T-cell (primary cell): ENCODE measurements around the gene RBBP5. TPM values are rescaled to one million over a fixed set of nuclear protein-coding genes. Genes with fewer than 3 reads are reported as not detected.
"Not testable (repeated sequence)": the region's sequence is repeated elsewhere in the genome, so short reads cannot be mapped to it uniquely, and the experiment has no call there.

Source experiments
- ATAC-seq, 4 experiments: fragments of 200-7000 bp in 3 of 4; fragments of 150-1000 bp in 1 of 4; cut with Tn5 transposase; replicated peaks in 1 of 4; 1 replicate in 3 of 4; 2 replicates in 1 of 4; pipeline ENCODE4 v1.10.0; 2021; ENCODE audit warnings: moderate library complexity in 3 of 4, mild to moderate bottlenecking in 2 of 4, moderate number of reproducible peaks in 1 of 4
- CTCF ChIA-PET, 2 donors: fragments of 300-600 bp; sonication (Branson Sonifier 250); formaldehyde crosslinking; loops; one replicate each; lab custom pipeline; 2022; ENCODE audit warnings: antibody characterized with exemption in 2 of 2; lab: Charles Lee
- POLR2A ChIA-PET, 2 donors: fragments of 300-600 bp; sonication (Branson Sonifier 250); formaldehyde crosslinking; loops; one replicate each; lab custom pipeline; 2022; ENCODE audit warnings: antibody characterized with exemption in 2 of 2; lab: Charles Lee
- DNase-seq, 35 experiments: peaks; one replicate each; pipeline versions ENCODE4 v3.0.0 to v3.0.0-alpha.2; 2013 to 2023
- H3K27ac ChIP-seq: one replicate; pipeline ENCODE4 v1.5.1; 2013; ENCODE audit warnings: low read length
- H3K27me3 ChIP-seq, 2 experiments: replicated peaks in 1 of 2; 1 replicate in 1 of 2; 2 replicates in 1 of 2; pipeline versions ENCODE4 v1.6.1 to v1.7.0; 2013; ENCODE audit warnings: low read length in 1 of 2, mixed read lengths in 1 of 2; ENCODE audit not compliant: control insufficient read depth in 2 of 2, insufficient read depth in 2 of 2; ENCODE audit errors: extremely low read depth in 1 of 2
- H3K36me3 ChIP-seq, 2 donors: 1 replicate in 1 of 2; 2 replicates in 1 of 2; pipeline versions ENCODE4 v1.6.1 to v1.7.0; 2013; ENCODE audit warnings: low read length in 1 of 2; ENCODE audit not compliant: control insufficient read depth in 2 of 2, insufficient read depth in 1 of 2; ENCODE audit errors: extremely low read depth in 1 of 2
- H3K4me1 ChIP-seq, 2 experiments: 1 replicate in 1 of 2; 2 replicates in 1 of 2; pipeline versions ENCODE4 v1.6.1 to v1.7.0; 2013; ENCODE audit warnings: low read length in 2 of 2, mixed read lengths in 1 of 2; ENCODE audit not compliant: insufficient read depth in 2 of 2, control insufficient read depth in 1 of 2; ENCODE audit errors: extremely low read depth in 1 of 2
- H3K4me3 ChIP-seq, 2 donors: 1 replicate in 1 of 2; 2 replicates in 1 of 2; pipeline versions ENCODE4 v1.5.1 to v1.7.0; 2013; ENCODE audit warnings: mild to moderate bottlenecking in 2 of 2, low read length in 1 of 2, moderate library complexity in 1 of 2; ENCODE audit not compliant: control insufficient read depth in 1 of 2; ENCODE audit errors: extremely low read depth in 1 of 2
- H3K9me3 ChIP-seq: 2 replicates; pipeline ENCODE4 v1.7.0; 2013
- H3K27ac Mint-ChIP-seq, 2 donors: one replicate each; pipeline ENCODE4 v1.8.0; 2020 to 2021; ENCODE audit warnings: mild to moderate bottlenecking in 2 of 2, mixed read lengths in 2 of 2
- H3K27me3 Mint-ChIP-seq, 2 donors: one replicate each; pipeline ENCODE4 v1.8.0; 2021 to 2022; ENCODE audit warnings: mixed read lengths in 2 of 2
- H3K36me3 Mint-ChIP-seq: one replicate; pipeline ENCODE4 v1.8.0; 2021; ENCODE audit warnings: mixed read lengths
- H3K4me1 Mint-ChIP-seq, 3 donors: one replicate each; pipeline ENCODE4 v1.8.0; 2020 to 2022; ENCODE audit warnings: mixed read lengths in 3 of 3, mild to moderate bottlenecking in 1 of 3
- H3K4me3 Mint-ChIP-seq, 3 donors: one replicate each; pipeline ENCODE4 v1.8.0; 2020 to 2022; ENCODE audit warnings: mild to moderate bottlenecking in 3 of 3, mixed read lengths in 3 of 3, moderate library complexity in 3 of 3
- H3K9me3 Mint-ChIP-seq, 3 donors: one replicate each; pipeline ENCODE4 v1.8.0; 2020 to 2022; ENCODE audit warnings: mixed read lengths in 3 of 3
- WGBS: methylation state at CpG from one replicate; pipeline ENCODE4 v1.1.5; 2013; ENCODE audit warnings: missing lambda C conversion rate; ENCODE audit not compliant: insufficient coverage; 5-methylcytosine and 5-hydroxymethylcytosine counted together
- total RNA-seq, 35 experiments: library from RNA in 6 of 35; stranded (reverse) in 6 of 35; fragments of 120-200 nt in 1 of 35; gene quantifications; one replicate each; pipeline versions ENCODE4 v1.2.1 to v1.2.4 and lab custom pipeline; 2013 to 2026

Gene RBBP5
- total RNA-seq, 5 donors from 2014 or later (not counting 1 experiment from before 2014, with no cell fraction given) = 13.9 to 24.3 (median 22.3) TPM

- Mint-ChIP-seq H3K27me3 (no peaks in the 10 kb centered on the region), H3K4me3 (no peak overlapping the region), H3K4me1 (peaks cover 0 to 9% (median 5%) of the 10 kb centered on the region in 3 donors), H3K36me3 (peaks cover 70% of the 10 kb centered on the region), H3K9me3 (peaks cover 0 to under 1% (median 0%) of the 10 kb centered on the region in 3 donors), H3K27ac (no peak overlapping the region)
- no peaks in the 10 kb centered on the region for H3K9me3 ChIP-seq
- no peaks in the 10 kb centered on the region for H3K27me3 ChIP-seq
- H3K27ac ChIP-seq = no peak overlapping the region
- POLR2A ChIA-PET = no interaction called here
- CTCF ChIA-PET = interaction anchor here in 1 of 2 donors (0.6 kb wide), 1 partner anchor 20 kb away, joined by 10 read pairs; no protein-coding TSS in a partner anchor
- peaks cover 4 to 86% of the 10 kb centered on the region in 2 donors for H3K36me3 ChIP-seq
- DNase-seq = no peak
- no peaks in the 10 kb centered on the region for H3K4me1 ChIP-seq
- no peak for ATAC-seq
- 90% methylated on average over 1 of the region's 1 CpG for WGBS
- no peak overlapping the region for H3K4me3 ChIP-seq
These were observed 40.5 kb upstream of the RBBP5 start for GRCh38 chr1:205162301-205162700.

GRCh38 chr1:205161076-205161475 lies 39.3 kb upstream of the RBBP5 start:
- Mint-ChIP-seq H3K36me3 (peaks cover 75% of the 10 kb centered on the region), H3K27ac (no peak overlapping the region), H3K4me1 (no peaks in the 10 kb centered on the region), H3K9me3 (peaks cover 4 to 12% (median 10%) of the 10 kb centered on the region in 3 donors), H3K27me3 (no peaks in the 10 kb centered on the region), H3K4me3 (no peak overlapping the region)
- H3K36me3 ChIP-seq = peaks cover 12 to 88% of the 10 kb centered on the region in 2 donors
- ATAC-seq (no peak), DNase-seq (no peak)
- no peak overlapping the region for H3K27ac ChIP-seq
- no peak overlapping the region for H3K4me3 ChIP-seq
- ChIA-PET POLR2A (interaction anchor here in 1 of 2 donors (0.6 to 0.7 kb wide), 2 partner anchors 164 to 1411 kb away, joined by 4 to 6 read pairs; no protein-coding TSS in a partner anchor), CTCF (interaction anchor here (0.6 to 0.7 kb wide), 2 partner anchors 94 to 171 kb away, joined by 3 to 4 read pairs; no protein-coding TSS in a partner anchor)
- WGBS = 89% methylated on average over 3 of the region's 6 CpGs
- H3K27me3 ChIP-seq = no peaks in the 10 kb centered on the region
- H3K4me1 ChIP-seq = no peaks in the 10 kb centered on the region
- H3K9me3 ChIP-seq = no peaks in the 10 kb centered on the region

GRCh38 chr1:205158048-205158616 lies 36.4 kb upstream of the RBBP5 start:
- Histone ChIP-seq H3K36me3 (peaks cover 18 to 90% of the 10 kb centered on the region in 2 donors), H3K27ac (no peak overlapping the region), H3K27me3 (no peaks in the 10 kb centered on the region), H3K4me3 (no peak overlapping the region), H3K4me1 (no peaks in the 10 kb centered on the region), H3K9me3 (no peaks in the 10 kb centered on the region)
- H3K9me3 Mint-ChIP-seq = peaks cover 4 to 13% (median 11%) of the 10 kb centered on the region in 3 donors
- no peak for ATAC-seq
- no peak overlapping the region for H3K4me3 Mint-ChIP-seq
- peaks cover 79% of the 10 kb centered on the region for H3K36me3 Mint-ChIP-seq
- ChIA-PET POLR2A (no interaction called here), CTCF (interaction anchor here (0.7 to 1.0 kb wide), 4 partner anchors 17 to 327 kb away, joined by 3 to 6 read pairs (median 3); no protein-coding TSS in a partner anchor)
- DNase-seq = no peak
- no peaks in the 10 kb centered on the region for H3K4me1 Mint-ChIP-seq
- no peak overlapping the region for H3K27ac Mint-ChIP-seq
- no CpG with 5 or more reads among the region's 2 CpGs for WGBS
- H3K27me3 Mint-ChIP-seq = no peaks in the 10 kb centered on the region

GRCh38 chr1:205155665-205156377 lies 34.0 kb upstream of the RBBP5 start:
- CTCF ChIA-PET, H3K4me3 Mint-ChIP-seq, ATAC-seq, H3K27me3 ChIP-seq, H3K27me3 Mint-ChIP-seq, H3K9me3 ChIP-seq, H3K4me1 Mint-ChIP-seq, H3K27ac ChIP-seq, H3K27ac Mint-ChIP-seq, DNase-seq, H3K4me1 ChIP-seq: not testable (repeated sequence)
- Histone ChIP-seq H3K4me3 (peak overlapping the region in 1 of 2 donors; percentile 12), H3K36me3 (peaks cover 14 to 76% of the 10 kb centered on the region in 2 donors)
- WGBS = 100% methylated on average over 2 of the region's 3 CpGs
- POLR2A ChIA-PET = interaction anchor here (0.5 to 0.7 kb wide), 2 partner anchors 438 to 574 kb away, joined by 4 read pairs; no protein-coding TSS in a partner anchor
- peaks cover 58% of the 10 kb centered on the region for H3K36me3 Mint-ChIP-seq
- peaks cover 4 to 13% (median 11%) of the 10 kb centered on the region in 3 donors for H3K9me3 Mint-ChIP-seq

- DNase-seq (no peak), ATAC-seq (no peak)
- Histone ChIP-seq H3K36me3 (peaks cover 16 to 71% of the 10 kb centered on the region in 2 donors), H3K4me1 (no peaks in the 10 kb centered on the region), H3K27me3 (no peaks in the 10 kb centered on the region), H3K4me3 (no peak overlapping the region), H3K9me3 (no peaks in the 10 kb centered on the region), H3K27ac (no peak overlapping the region)
- Mint-ChIP-seq H3K4me1 (no peaks in the 10 kb centered on the region), H3K36me3 (peaks cover 55% of the 10 kb centered on the region), H3K9me3 (peaks cover 4 to 13% (median 11%) of the 10 kb centered on the region in 3 donors), H3K27me3 (no peaks in the 10 kb centered on the region), H3K4me3 (no peak overlapping the region), H3K27ac (no peak overlapping the region)
- WGBS = no CpG with 5 or more reads among the region's 4 CpGs
- CTCF ChIA-PET = no interaction called here
- POLR2A ChIA-PET = no interaction called here
These were observed 30.7 kb upstream of the RBBP5 start for GRCh38 chr1:205152505-205152904.

GRCh38 chr1:205150651-205151428 lies 29.1 kb upstream of the RBBP5 start:
- H3K36me3 Mint-ChIP-seq = peaks cover 44% of the 10 kb centered on the region
- no peak overlapping the region for H3K27ac Mint-ChIP-seq

More at GRCh38 chr1:205150651-205151428, 29.1 kb upstream of the RBBP5 start:
- 73% methylated on average over 1 of the region's 5 CpGs for WGBS
- Histone ChIP-seq H3K27me3 (no peaks in the 10 kb centered on the region), H3K4me1 (no peaks in the 10 kb centered on the region), H3K4me3 (no peak overlapping the region), H3K27ac (no peak overlapping the region), H3K9me3 (no peaks in the 10 kb centered on the region), H3K36me3 (peaks cover 6 to 67% of the 10 kb centered on the region in 2 donors)
- no peaks in the 10 kb centered on the region for H3K27me3 Mint-ChIP-seq
- H3K4me1 Mint-ChIP-seq = no peaks in the 10 kb centered on the region
- no peak overlapping the region for H3K4me3 Mint-ChIP-seq
- no peak for DNase-seq
- CTCF ChIA-PET = interaction anchor here in 1 of 2 donors (0.6 to 0.8 kb wide), 3 partner anchors 10 to 31 kb away, joined by 3 to 4 read pairs (median 3); no protein-coding TSS in a partner anchor
- POLR2A ChIA-PET = interaction anchor here (0.6 to 0.7 kb wide), 2 partner anchors 104 to 159 kb away, joined by 5 to 18 read pairs; no protein-coding TSS in a partner anchor
- no peaks in the 10 kb centered on the region for H3K9me3 Mint-ChIP-seq
- no peak for ATAC-seq
